GM13976 (cell line): ENCODE data around the gene ERI3.

ENCODE experiments used
- DNase-seq: peaks from one replicate; pipeline ENCODE4 v3.0.0; 2012; ENCODE audit warnings: low spot score
- CTCF ChIP-seq: IDR thresholded peaks from 2 replicates; pipeline ENCODE4 v1.5.1; 2012; ENCODE audit warnings: borderline replicate concordance, mild to moderate bottlenecking; ENCODE audit not compliant: insufficient read depth; ENCODE audit errors: extremely low read depth, missing control alignments, control extremely low read depth
- in situ Hi-C: fragments of 300-500 bp; cut with MboI; formaldehyde crosslinking; loops from one replicate; pipeline ENCODE4 v1.12.0; 2022; ENCODE audit warnings: low sequenced_read_pairs, mixed read lengths, inconsistent platforms; ENCODE audit not compliant: unreplicated experiment

ERI3 gene

GRCh38 chr1:44328671-44329416 lies 26.2 kb downstream of the ERI3 start:
- in situ Hi-C loops: no loop called here
- DNase-seq: no peak
- TF ChIP-seq CTCF: no peak

- TF ChIP-seq CTCF: no peak
- no peak for DNase-seq
- in situ Hi-C loops: no loop called here
These were observed 27.2 kb downstream of the ERI3 start for GRCh38 chr1:44327679-44328491.

- no peak for DNase-seq
- in situ Hi-C loops: no loop called here
- no peak for TF ChIP-seq CTCF
These were observed 28.1 kb downstream of the ERI3 start for GRCh38 chr1:44326821-44327465.

- no peak for DNase-seq
- in situ Hi-C loops: no loop called here
These were observed 28.9 kb downstream of the ERI3 start for GRCh38 chr1:44326024-44326701.

GRCh38 chr1:44323947-44324346 lies 31.1 kb downstream of the ERI3 start:
- in situ Hi-C loops: no loop called here
- DNase-seq: no peak
- no peak for TF ChIP-seq CTCF

More at GRCh38 chr1:44326024-44326701, 28.9 kb downstream of the ERI3 start:
- no peak for TF ChIP-seq CTCF

- DNase-seq: no peak
- in situ Hi-C loops: no loop called here
- TF ChIP-seq CTCF: no peak
These were observed 32.7 kb downstream of the ERI3 start for GRCh38 chr1:44322367-44322766.
